MCF 10A (cell line): ENCODE results near the gene KCNQ5. TPM values are rescaled to one million over a fixed set of nuclear protein-coding genes. Genes with fewer than 3 reads are reported as not detected.
A peak's percentile ranks its signal among the peaks of the same experiment; 100 is the strongest.

ENCODE experiments used
- BruUV-seq: library from RNA; stranded (reverse); fragments of 400-500 nt; replicated peaks from 2 replicates; lab custom pipeline; 2021; lab: Mats Ljungman, UMichigan
- CTCF ChIA-PET: fragments of 300-600 bp; sonication (Branson Sonifier 250); formaldehyde crosslinking; extraction: SDS; loops from one replicate; lab custom pipeline; 2021; ENCODE audit warnings: antibody characterized with exemption, inconsistent platforms; lab: Yijun Ruan, JAX
- POLR2A ChIA-PET: fragments of 300-600, 350-650 bp; sonication (Branson Sonifier 250); formaldehyde crosslinking; extraction: SDS; loops from one replicate; lab custom pipeline; 2020; ENCODE audit warnings: antibody characterized with exemption, inconsistent platforms; lab: Yijun Ruan, JAX
- DNase-seq: peaks from one replicate; pipeline ENCODE4 v3.0.0-alpha.2; 2018; ENCODE audit not compliant: unreplicated experiment
- H3K27ac Mint-ChIP-seq: one replicate; pipeline ENCODE4 v1.8.0; 2022; ENCODE audit warnings: mild to moderate bottlenecking, low read depth, mixed read lengths; ENCODE audit not compliant: unreplicated experiment
- H3K27me3 Mint-ChIP-seq: one replicate; pipeline ENCODE4 v1.8.0; 2022; ENCODE audit warnings: mixed read lengths; ENCODE audit not compliant: insufficient read depth, unreplicated experiment
- H3K36me3 Mint-ChIP-seq: one replicate; pipeline ENCODE4 v1.8.0; 2022; ENCODE audit warnings: mild to moderate bottlenecking, moderate library complexity, mixed read lengths; ENCODE audit not compliant: insufficient read depth, unreplicated experiment
- H3K4me1 Mint-ChIP-seq: one replicate; pipeline ENCODE4 v1.8.0; 2022; ENCODE audit warnings: mixed read lengths; ENCODE audit not compliant: insufficient read depth, unreplicated experiment
- H3K4me3 Mint-ChIP-seq: one replicate; pipeline ENCODE4 v1.8.0; 2022; ENCODE audit warnings: mild to moderate bottlenecking, moderate library complexity, mixed read lengths; ENCODE audit not compliant: unreplicated experiment
- H3K9me3 Mint-ChIP-seq: one replicate; pipeline ENCODE4 v1.8.0; 2022; ENCODE audit warnings: mixed read lengths; ENCODE audit not compliant: unreplicated experiment
- intact Hi-C: fragments of 100-400 bp; cut with micrococcal nuclease; formaldehyde crosslinking; loops from 2 replicates; pipeline ENCODE4 v1.14.1; 2022
- total RNA-seq: library from RNA; stranded (reverse); gene quantifications from 2 replicates; pipeline ENCODE4 v1.2.3, GENCODE V29; 2022
- TF ChIP-seq, protein P1 (sequence below): fragments of 200-600 bp; IDR thresholded peaks from one replicate; pipeline ENCODE4 v1.8.0; 2022; ENCODE audit warnings: antibody characterized with exemption, mild to moderate bottlenecking; ENCODE audit not compliant: unreplicated experiment

KCNQ5 gene
- total RNA-seq, 1 experiment from 2014 or later, result 10.3 TPM

DNA sequence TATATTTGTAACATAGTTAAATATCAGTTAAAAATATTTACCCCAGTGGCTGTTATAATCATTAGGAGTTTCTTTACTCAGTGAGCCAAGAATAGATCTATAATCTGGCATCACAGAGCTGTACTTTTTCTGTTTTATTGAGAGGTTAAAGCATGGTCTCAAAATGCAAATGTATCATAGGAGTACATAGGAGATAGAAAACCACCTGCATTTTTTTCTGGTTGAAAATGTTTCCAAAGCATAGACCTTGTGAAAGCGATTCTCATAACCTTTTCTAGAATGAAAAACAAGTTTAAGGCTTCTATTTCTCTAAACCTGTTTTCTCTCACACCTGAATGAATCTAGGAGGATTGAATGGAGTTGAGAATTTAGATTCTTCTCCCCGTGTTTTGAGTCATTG lies 14.4 kb downstream of the KCNQ5 start:
- CTCF ChIA-PET, result interaction anchor here (1.3 kb wide), 1 partner anchor 494 kb away, joined by 9 read pairs; no protein-coding TSS in a partner anchor

DNA sequence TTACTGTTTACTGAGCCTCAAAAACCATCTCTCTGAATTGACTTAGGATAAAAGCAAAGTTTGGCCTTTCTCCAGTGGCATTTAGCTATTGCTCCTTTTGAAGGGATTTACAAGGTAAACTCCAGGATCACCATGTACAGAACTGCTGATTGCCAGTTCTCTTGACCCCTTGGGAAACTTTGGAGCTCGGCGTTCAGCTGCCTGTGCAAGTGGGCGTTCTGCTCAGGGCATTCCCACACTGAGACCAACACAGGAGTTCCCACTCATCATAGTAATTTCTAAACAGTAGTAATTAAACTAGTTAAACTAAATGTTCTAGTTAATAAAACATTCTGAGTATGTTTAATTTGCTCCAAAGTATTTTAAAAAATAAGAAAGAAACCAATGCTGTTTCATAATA lies 14.9 kb downstream of the KCNQ5 start:
- no peaks in the 10 kb centered on the region for H3K9me3 Mint-ChIP-seq
- peaks cover 6% of the 10 kb centered on the region for H3K36me3 Mint-ChIP-seq
- no peaks in the 10 kb centered on the region for H3K27me3 Mint-ChIP-seq
- no TSS peak for BruUV-seq
- POLR2A ChIA-PET, result no interaction called here
- no peak for DNase-seq
- no peaks in the 10 kb centered on the region for H3K4me1 Mint-ChIP-seq
- TF ChIP-seq, protein P1, sequence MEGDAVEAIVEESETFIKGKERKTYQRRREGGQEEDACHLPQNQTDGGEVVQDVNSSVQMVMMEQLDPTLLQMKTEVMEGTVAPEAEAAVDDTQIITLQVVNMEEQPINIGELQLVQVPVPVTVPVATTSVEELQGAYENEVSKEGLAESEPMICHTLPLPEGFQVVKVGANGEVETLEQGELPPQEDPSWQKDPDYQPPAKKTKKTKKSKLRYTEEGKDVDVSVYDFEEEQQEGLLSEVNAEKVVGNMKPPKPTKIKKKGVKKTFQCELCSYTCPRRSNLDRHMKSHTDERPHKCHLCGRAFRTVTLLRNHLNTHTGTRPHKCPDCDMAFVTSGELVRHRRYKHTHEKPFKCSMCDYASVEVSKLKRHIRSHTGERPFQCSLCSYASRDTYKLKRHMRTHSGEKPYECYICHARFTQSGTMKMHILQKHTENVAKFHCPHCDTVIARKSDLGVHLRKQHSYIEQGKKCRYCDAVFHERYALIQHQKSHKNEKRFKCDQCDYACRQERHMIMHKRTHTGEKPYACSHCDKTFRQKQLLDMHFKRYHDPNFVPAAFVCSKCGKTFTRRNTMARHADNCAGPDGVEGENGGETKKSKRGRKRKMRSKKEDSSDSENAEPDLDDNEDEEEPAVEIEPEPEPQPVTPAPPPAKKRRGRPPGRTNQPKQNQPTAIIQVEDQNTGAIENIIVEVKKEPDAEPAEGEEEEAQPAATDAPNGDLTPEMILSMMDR, result no peak
- H3K4me3 Mint-ChIP-seq, result no peak overlapping the region
- intact Hi-C loops, result no loop called here
- no peak overlapping the region for H3K27ac Mint-ChIP-seq
- CTCF ChIA-PET, result interaction anchor here (0.8 to 1.3 kb wide), 3 partner anchors 14 to 493 kb away, joined by 5 to 9 read pairs (median 6); no protein-coding TSS in a partner anchor

More for the DNA sequence above, 14.4 kb downstream of the KCNQ5 start:
- H3K9me3 Mint-ChIP-seq, result no peaks in the 10 kb centered on the region
- H3K36me3 Mint-ChIP-seq, result peaks cover 6% of the 10 kb centered on the region
- no peak overlapping the region for H3K4me3 Mint-ChIP-seq
- peaks cover 5% of the 10 kb centered on the region for H3K4me1 Mint-ChIP-seq
- no peak overlapping the region for H3K27ac Mint-ChIP-seq
- no TSS peak for BruUV-seq
- intact Hi-C loops, result no loop called here
- TF ChIP-seq, protein P1, result no peak
- POLR2A ChIA-PET, result no interaction called here
- DNase-seq, result no peak
- no peaks in the 10 kb centered on the region for H3K27me3 Mint-ChIP-seq

DNA sequence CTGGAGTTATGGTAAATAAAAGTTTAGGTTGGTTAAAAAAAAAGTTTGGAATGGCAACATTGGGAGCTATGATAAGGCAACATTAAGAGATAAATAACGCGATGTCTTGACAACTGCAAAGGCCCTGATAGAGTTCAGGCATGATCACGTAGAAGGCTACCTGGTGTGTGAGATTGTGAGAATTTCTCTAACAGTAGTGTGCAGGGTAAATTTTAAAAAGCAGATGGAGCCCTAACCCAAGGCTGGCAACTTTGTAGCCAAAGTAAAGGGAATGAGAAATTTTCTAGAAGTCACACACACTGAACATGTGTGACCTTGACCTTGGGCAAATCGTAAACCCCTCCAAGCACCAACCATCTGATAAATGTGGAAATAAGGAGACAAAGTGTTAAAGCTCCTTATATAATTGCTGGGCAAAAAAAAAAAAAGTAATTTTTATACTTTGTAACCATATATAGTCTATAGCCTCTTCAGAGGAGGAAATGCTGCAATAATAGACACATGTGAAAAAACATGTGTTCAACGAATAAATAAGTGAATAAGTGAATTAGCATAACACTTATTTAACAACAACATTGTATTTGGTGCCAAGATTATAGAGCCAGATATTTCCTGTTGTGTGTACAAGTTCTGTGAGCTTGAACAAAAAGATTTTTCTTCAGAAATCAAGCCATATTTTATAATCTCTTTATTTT lies 18.2 kb downstream of the KCNQ5 start:
- no peak overlapping the region for H3K27ac Mint-ChIP-seq
- no peaks in the 10 kb centered on the region for H3K9me3 Mint-ChIP-seq
- intact Hi-C loops, result no loop called here
- BruUV-seq, result no TSS peak
- no peaks in the 10 kb centered on the region for H3K36me3 Mint-ChIP-seq
- no peak for DNase-seq
- ChIA-PET POLR2A (interaction anchor here (1.3 kb wide), 1 partner anchor 10 kb away, joined by 3 read pairs; no protein-coding TSS in a partner anchor), CTCF (interaction anchor here (0.6 to 1.0 kb wide), 6 partner anchors 9 to 490 kb away, joined by 3 to 7 read pairs (median 3); partner anchors contain the start of gene KCNQ5)
- no peaks in the 10 kb centered on the region for H3K4me1 Mint-ChIP-seq
- H3K27me3 Mint-ChIP-seq, result no peaks in the 10 kb centered on the region
- no peak overlapping the region for H3K4me3 Mint-ChIP-seq
- TF ChIP-seq, protein P1, result peak; percentile 4

DNA sequence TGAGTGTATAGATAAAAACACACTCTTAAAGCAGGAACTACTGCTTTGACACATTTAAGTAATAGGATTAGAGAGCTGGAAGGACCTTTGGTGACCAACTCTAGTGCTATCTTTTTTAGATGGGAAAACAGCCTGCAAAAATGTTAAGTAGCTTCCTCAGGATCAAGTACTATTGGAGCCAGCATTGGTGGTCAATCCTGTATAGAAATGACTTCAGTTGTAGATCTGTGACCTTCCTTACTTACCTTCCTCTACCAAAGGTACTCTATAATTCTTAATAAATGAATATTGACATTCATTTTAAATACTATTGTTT lies 18.7 kb downstream of the KCNQ5 start:
- POLR2A ChIA-PET, result interaction anchor here (0.6 to 1.3 kb wide), 2 partner anchors 9 to 308 kb away, joined by 3 to 4 read pairs; no protein-coding TSS in a partner anchor
- Mint-ChIP-seq H3K9me3 (no peaks in the 10 kb centered on the region), H3K36me3 (no peaks in the 10 kb centered on the region), H3K27ac (no peak overlapping the region), H3K27me3 (no peaks in the 10 kb centered on the region), H3K4me3 (no peak overlapping the region), H3K4me1 (no peaks in the 10 kb centered on the region)
- TF ChIP-seq, protein P1, result no peak
- CTCF ChIA-PET, result interaction anchor here (1.2 kb wide), 1 partner anchor 13 kb away, joined by 4 read pairs; no protein-coding TSS in a partner anchor
- no peak for DNase-seq
- BruUV-seq, result no TSS peak
- intact Hi-C loops, result no loop called here
